Uterus (tissue), 2 donors: ENCODE measurements around the gene ASIC3.

Source experiments
- POLR2A ChIP-seq, 2 donors: fragments of 450-650 bp; IDR thresholded peaks; one replicate each; pipeline ENCODE4 v1.6.1; 2016; ENCODE audit warnings: antibody characterized with exemption in 2 of 2, mild to moderate bottlenecking in 1 of 2, moderate library complexity in 1 of 2
- TF ChIP-seq, protein P1 (sequence below), 4 experiments: fragments of 200-600 bp in 2 of 4; fragments of 450-650 bp in 2 of 4; sonication (generic) in 2 of 4; IDR thresholded peaks; one replicate each; pipeline ENCODE4 v1.5.1; 2016 to 2019; ENCODE audit warnings: antibody characterized with exemption in 4 of 4, mild to moderate bottlenecking in 2 of 4, moderate library complexity in 1 of 4

DNA sequence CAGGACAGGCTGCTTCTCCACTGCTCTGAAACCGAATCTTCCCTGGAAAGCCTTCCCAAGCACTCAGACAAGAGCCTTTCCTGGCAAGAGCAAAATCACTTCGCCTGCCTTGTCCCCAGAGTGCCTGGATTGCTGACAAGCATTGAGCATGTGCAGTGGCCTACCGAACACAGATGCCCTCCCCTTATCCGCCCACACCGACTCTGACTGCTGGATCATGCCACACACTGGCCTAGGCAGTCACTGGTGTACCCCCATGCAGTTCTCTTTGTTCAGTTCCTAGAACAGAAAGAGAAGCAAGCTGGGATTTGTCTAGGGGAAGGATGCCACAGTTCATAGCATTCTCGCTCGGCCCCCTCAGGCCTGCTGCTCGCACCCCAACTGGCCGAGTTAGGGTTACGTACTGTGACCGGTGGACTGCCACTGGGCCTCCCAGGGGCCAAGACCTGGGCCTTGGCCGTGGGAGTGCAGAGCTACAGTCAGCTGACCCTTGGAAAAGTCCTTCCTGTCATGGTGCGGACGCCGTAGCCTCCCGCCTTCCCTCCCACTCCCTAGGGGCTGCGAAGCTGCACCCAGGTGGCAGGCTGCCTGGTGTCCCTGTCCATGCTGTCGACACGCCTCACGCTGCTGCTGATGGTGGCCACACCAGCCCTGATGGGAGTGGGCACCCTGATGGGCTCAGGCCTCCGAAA is 13.2 kb upstream of the ASIC3 start:
- TF ChIP-seq, protein P1, sequence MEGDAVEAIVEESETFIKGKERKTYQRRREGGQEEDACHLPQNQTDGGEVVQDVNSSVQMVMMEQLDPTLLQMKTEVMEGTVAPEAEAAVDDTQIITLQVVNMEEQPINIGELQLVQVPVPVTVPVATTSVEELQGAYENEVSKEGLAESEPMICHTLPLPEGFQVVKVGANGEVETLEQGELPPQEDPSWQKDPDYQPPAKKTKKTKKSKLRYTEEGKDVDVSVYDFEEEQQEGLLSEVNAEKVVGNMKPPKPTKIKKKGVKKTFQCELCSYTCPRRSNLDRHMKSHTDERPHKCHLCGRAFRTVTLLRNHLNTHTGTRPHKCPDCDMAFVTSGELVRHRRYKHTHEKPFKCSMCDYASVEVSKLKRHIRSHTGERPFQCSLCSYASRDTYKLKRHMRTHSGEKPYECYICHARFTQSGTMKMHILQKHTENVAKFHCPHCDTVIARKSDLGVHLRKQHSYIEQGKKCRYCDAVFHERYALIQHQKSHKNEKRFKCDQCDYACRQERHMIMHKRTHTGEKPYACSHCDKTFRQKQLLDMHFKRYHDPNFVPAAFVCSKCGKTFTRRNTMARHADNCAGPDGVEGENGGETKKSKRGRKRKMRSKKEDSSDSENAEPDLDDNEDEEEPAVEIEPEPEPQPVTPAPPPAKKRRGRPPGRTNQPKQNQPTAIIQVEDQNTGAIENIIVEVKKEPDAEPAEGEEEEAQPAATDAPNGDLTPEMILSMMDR (IDR thresholded peaks at IDR 0.05): no peak
- no peak for TF ChIP-seq POLR2A (IDR thresholded peaks at IDR 0.05)
